NCI-H82 (cell line): ENCODE results near the gene NUP188.
A peak's percentile ranks its signal among the peaks of the same experiment; 100 is the strongest.
"Not testable (repeated sequence)": the region's sequence is repeated elsewhere in the genome, so short reads cannot be mapped to it uniquely, and the experiment has no call there.

Source experiments
- DNase-seq: peaks from one replicate; lab custom pipeline; 2025; lab: John Stamatoyannopoulos, UW

The NUP188 gene

DNA sequence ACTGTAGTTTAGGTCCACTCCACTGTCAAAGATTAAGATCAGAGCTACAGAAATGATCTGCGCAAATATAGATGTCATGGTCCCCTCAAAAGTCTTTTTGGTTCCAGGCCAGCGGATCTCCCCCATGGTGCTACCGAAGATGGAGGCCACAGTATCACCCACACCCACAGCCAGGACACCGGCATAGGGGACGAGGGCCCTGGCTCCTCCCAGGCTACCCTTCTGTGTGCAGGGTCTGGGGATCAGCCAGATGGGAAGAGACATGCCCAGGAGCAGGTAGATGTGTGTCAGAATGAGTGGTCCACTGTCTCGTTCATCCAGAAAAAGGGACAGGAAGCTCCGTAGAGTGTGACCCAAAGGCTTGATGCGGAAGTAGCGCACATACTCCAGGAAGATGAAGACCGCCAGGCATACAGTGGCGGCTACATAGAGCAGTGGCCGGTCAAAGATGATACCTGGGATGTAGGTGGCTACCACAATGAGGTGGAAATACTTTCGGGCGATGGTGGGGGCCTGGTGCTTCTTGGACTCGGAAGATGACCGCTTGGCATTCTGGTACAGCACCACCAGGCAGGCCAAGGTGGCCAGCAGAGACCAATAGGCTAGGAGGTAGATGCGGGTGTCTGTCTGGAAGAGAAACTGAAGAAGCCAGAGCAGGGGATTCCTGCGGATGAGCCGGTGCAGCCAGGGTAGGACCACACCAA, 1.5 kb upstream of the NUP188 start:
- DNase-seq: no peak

DNA sequence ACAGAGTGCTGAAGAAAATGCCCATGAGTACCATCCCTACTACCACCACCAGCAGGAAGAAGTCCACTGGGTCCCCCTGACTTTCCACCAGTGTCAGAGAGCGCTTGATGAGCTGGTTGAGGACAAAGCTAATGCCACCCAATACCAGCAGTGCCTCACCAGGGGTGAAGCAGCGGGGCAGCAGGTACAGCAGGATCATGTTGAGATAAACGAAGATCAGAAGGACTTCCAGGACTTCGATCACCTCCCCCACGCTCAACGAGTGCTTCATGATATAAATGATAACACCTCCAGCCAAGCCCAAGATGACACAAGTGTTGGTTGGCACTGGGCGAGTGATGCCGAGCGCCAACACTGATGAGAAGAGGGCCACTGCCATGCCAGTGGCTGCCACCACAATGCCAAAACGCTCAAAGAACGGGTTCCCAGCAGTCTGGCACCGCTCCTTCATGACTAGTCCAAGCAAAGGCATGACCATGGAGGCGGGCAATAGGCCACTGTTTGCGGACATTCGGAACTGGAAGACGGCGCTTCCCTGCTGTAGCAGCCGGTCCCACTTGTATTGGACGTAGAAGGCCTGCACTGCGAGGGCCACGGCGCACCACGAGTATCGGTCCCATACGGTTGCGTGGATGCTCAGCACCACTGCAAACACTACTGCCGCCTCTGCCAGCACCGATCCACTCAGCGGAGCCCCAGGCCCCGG, 775 bp upstream of the NUP188 start:
- no peak for DNase-seq

DNA sequence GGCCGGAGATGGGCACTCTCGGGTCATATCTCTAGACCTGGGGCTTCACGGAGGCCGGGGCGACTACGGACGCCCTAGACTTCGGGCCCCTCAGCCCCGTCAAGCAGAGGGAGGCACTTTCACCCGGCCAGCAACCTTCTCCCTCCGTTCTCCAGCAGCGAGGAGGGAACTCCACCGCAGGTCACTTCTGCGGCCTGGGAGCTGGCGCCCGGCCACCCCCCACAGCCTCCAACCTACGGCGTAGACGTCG, 297 bp upstream of the NUP188 start:
- DNase-seq: no peak

DNA sequence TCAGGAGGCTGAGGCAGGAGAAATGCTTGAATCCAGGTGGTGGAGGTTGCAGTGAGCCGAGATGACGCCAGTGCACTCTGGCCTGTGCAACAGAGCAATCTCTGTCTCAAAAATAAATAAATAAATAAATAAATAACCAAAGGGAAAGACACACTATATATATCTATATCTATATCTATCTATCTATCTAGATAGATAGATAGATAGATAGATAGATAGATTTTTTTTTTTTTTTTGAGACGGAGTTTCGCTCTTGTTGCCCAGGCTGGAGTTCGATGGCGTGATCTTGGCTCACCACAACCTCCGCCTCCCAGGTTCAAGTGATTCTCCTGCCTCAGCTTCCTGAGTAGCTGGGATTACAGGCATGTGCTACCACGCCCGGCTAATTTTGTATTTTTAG, 13.9 kb downstream of the NUP188 start:
- not testable (repeated sequence) for DNase-seq

DNA sequence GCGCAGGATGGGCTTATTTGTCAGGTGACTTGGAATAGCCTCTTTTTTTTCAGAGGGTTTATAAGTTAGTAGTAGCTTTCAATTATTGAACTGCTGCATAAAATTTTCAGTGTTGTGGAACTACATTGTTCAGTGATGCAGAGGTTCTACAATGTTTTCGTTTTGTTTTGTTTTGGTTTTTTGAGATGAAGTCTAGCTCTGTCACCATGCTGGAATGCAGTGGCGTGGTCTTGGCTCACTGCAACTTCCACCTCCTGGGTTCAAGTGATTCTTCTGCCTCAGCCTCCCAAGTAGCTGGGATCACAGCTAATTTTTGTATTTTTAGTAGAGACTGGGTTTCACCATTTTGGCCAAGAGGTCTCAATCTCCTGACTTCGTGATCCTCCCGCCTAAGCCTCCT, 22.0 kb downstream of the NUP188 start:
- no peak for DNase-seq

DNA sequence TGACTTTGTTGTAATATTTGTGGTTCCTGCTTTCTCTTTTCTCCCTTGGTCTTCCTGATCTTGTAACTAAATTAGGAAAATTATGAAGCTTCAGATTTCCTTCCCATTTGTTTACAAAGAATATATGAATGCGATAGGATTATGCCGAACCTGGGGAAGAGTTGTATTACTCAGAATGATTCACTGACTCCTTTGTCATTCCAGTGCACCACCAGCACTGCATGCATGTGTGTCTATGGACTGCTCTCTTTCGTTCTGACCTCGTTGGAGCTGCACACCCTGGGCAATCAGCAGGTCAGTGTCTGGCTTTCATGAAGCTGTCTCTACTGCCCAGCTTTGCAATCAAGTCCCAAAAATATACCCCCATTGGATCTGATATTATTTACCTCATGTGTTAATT, 25.5 kb downstream of the NUP188 start:
- no peak for DNase-seq

DNA sequence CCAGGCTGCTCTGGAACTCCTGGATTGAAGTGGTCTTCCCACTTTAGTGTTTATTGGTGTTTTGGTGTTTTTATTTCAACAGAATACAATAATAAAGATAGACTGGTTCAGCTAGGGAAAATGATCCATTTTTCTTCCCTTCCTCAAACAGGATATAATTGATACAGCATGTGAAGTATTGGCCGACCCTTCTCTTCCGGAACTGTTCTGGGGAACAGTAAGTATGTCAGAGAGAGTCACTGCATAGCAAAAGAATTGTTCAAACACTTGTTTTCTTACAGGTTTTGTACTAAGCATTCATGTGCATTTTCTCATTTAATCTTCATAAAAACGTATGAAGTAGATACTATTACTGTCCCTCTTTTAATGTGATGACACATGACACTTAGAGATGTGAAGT, 31.6 kb downstream of the NUP188 start:
- DNase-seq: no peak

DNA sequence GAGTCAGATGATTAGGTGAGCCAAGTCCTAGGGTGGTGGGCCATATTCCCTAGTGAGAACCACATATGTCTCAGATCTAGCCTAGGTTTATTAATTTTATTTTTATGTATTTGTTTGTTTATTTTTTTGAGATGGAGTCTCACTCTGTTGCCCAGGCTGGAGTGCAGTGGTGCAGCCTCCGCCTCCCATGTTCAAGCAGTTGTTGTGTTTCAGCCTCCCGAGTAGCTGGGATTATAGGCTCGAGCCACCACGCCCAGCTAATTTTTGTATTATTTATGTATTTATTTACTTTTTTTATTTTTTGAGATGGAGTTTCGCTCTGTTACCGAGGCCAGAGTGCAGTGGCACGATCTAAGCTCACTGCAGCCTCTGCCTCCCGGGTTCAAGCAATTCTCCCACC, 36.0 kb downstream of the NUP188 start:
- no peak for DNase-seq

DNA sequence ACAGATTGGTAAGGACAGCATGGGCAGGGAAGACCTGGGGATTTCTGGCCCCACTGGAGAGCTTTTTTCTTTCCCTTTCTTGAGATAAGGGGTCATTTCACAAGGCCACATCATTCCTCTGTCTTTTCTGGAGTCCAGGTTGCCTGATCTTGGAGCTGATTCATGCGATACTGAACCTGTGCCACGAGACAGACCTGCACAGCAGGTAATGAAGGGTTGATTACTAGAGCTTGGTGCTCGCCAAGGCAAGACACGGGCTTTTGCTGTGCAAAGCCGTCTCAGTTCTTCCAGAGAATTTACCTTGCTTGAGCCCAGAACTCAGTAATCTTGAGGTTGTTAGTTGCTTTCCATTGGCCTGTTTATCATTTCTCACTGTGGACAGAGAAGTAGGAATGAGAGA, 39.2 kb downstream of the NUP188 start:
- DNase-seq: no peak

DNA sequence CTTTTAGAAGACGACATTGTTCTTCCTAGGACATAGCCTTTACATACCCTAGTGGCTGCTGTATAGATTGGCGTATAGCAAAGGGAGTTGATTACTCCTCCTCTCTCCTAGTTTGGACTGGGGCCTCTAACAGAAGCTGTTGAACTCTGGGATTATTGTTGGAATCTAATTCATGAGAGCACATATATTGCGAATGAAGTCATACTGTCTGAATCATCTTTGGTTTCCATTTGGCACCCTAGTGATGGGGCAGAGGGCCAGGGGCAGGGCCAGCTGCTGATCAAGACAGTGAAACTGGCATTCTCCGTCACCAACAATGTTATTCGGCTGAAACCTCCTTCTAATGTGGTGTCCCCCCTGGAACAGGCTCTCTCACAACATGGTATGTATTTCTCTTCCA, 40.3 kb downstream of the NUP188 start:
- DNase-seq: no peak

DNA sequence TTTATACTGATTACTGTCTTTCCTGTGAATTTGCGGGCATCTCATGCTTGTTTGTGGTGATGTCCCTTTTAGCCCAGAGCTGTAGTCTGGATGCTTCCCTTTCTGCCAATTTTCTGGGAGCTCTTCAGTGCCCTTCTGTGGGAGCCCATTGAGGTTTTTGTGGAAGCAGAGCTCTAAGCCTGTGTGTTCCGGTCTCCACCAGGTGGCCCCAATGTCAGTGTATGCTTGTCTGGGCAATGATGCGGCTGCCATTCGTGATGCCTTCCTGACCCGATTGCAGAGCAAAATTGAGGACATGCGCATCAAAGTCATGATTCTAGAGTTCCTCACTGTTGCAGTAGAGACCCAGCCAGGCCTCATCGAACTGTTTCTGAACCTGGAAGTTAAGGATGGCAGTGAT, 45.5 kb downstream of the NUP188 start:
- peak; percentile 18 for DNase-seq

DNA sequence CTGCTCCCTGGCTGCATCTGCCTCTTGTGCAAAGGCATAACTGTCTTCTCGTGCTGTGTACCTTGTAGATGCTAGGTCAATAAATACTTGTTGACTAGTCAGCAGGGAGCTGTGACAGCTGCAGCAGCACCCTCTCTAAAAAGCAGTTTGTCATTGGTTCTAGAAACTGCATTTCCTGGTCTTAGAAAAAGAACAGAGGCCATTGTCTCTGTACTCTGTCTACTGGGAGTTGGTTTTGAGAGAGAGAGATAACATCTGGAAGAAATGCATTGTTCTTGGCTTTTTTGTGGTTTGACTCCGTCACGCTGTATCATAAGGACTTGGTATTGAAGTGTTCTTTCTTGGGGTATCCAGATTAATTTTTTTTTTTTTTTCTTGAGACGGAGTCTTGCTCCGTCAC, 48.3 kb downstream of the NUP188 start:
- no peak for DNase-seq

DNA sequence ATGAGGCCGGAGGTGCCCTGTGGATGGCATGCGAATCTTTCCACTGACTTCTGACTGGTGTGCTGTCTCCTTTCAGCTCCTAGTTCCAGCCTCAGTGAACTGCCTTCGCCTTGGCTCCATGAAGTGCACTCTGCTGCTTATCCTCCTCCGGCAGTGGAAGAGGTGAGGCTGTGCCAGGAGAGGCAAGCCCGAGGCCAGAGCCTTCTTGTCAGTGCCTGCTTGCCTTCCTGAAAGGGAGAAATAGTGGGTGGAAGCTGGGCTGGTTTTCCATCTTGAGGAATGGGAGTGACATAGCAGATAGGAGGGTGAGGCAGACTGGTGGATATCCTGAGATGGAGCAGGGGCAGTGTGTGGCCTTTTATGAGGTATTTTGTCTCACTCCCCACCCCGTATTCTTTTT, 51.0 kb downstream of the NUP188 start:
- DNase-seq: no peak

DNA sequence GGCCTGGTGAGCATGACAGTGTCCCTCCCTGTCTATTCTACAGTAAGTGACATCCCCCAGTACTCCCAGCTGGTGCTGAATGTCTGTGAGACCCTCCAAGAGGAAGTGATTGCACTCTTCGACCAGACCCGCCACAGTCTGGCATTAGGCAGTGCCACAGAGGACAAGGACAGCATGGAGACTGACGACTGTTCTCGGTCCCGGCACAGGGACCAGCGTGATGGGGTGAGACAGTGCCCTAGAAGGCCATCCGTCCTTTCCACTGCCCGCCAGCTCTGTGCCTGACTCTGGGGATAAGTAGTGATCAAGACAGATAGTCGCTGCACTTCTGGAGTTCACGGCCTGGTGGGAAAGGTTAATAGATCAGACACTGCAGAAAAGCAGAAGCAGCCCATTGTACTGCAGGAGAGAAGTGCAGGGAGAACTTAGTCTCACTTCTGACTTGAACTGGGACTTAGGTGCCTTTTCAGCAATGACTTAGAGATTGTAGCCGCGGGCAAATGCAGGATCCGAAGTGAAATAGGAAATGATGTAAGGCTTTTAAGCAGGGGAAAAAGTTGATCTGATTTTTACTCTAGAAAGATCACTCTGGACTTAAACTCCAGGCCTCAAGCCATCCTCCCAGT, 52.2 kb downstream of the NUP188 start:
- no peak for DNase-seq

DNA sequence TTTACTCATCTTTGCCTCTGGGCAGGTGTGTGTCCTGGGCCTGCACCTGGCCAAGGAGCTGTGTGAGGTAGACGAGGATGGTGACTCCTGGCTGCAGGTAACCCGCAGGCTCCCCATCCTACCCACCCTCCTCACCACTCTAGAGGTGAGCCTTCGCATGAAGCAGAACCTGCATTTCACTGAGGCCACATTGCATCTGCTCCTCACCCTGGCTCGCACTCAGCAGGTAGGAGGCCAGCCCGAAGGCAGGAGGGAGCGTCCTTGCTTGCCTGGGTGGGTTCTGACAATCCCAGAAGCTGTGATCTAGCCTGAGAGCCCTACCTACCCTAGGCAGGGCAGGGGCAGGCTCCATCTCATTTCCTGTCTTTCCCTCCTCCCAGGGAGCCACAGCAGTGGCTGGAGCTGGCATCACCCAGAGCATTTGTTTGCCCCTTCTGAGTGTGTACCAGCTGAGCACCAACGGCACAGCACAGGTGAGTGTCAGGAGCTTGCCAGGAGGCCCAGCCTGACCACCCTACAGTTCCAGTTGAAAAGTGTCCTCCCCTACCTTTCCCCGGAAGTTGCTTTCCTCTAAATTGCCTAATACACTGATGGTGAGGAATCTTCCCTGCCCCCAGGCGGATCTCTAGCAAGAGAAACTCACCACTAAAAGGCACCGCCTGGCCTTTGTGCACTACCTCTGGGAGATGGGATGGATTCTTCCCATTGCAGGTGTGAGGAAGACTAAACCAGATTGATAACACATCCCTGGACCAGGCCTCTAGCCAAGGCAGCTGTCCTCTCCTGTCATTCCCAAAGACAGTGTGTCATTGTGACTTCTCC, 54.2 kb downstream of the NUP188 start:
- no peak for DNase-seq

DNA sequence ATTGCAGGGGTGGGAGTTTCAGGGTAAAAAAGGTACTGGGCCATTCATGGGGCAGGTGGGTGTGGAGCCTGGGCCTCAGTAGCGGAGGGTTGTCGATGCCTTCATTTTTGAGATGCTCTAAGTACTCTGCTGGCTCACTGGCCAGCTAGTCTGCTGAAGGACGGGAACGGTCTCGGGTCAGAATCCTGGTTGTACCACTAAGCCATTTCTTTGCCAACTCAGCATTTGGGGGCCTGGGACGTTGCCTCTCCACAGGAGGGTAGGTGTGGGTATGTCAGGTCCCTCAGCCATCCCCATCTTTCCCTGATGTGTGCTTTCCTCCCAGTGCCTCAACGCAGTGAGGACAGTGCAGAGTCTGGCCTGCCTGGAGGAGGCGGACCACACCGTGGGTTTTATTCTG, 55.5 kb downstream of the NUP188 start:
- no peak for DNase-seq

DNA sequence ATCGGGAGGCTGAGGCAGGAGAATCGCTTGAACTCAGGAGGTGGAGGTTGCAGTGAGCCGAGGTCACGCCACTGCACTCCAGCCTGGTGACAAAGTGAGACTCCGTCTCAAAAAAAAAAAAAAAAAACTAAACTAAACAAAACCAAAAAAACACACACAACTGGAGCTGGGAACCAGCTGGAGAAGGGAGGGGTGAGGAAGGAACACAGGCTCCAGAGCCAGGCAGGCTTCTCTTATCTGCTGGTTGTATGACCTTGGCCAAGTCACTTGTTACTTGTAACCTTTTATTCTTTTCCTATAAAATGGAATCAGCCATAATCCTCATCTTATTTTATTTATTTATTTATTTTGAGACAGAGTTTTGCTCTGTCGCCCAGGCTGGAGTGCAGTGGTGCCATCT, 56.7 kb downstream of the NUP188 start:
- not testable (repeated sequence) for DNase-seq

DNA sequence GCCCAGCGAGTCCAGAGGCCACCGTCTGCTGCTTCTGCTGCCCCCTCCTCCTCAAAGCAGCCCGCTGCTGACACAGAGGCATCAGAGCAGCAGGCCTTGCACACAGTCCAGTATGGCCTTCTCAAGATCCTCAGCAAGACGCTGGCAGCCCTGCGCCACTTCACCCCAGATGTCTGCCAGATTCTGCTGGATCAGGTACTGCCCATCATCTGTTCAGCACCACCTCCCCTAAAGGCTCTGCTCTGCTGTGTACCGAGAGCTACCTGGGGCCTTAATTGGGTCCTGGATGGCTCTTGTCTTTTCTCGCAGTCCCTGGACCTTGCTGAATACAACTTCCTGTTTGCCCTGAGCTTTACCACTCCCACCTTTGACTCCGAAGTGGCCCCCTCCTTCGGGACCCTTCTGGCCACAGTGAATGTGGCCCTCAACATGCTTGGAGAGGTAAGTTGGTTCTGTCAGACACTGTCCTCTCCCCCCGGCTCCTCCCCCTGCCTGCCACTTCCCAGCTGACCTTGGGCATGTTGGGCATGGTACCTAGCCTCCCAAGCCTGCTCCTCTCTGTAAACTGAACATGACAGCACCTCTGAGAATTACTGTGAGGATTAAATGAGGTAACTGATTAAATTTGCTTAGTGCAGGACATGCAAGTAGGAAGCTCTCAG, 58.0 kb downstream of the NUP188 start:
- no peak for DNase-seq

DNA sequence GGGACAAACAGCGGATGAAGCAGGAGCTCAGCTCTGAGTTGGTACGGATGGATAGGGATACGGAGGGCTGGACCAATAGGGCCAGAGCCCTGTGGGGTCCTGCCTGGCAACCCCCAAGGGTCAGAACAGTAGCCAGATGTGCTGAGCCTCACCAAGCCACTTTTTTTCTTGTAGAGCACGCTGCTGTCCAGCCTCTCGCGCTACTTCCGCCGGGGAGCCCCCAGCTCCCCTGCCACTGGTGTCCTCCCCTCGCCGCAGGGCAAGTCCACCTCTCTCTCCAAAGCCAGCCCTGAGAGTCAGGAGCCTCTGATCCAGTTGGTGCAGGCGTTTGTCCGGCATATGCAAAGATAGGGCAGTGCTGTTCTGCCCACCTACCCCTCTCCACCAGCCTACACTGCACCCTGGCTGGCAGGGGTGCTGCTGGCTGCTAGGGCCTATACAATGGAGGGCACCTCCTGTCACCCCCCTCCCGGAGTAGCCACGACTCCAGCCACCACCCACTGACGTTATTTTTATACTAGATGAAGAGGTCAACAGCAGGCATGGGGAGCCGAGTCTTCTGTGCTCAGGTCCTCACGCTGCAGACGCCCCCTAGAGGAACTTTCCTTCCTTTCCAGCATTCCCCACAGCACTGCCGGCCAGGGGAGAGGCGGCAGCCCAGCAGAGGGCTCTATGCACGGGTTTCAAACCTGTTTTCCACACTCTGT, 59.0 kb downstream of the NUP188 start:
- peak; percentile 82 for DNase-seq

DNA sequence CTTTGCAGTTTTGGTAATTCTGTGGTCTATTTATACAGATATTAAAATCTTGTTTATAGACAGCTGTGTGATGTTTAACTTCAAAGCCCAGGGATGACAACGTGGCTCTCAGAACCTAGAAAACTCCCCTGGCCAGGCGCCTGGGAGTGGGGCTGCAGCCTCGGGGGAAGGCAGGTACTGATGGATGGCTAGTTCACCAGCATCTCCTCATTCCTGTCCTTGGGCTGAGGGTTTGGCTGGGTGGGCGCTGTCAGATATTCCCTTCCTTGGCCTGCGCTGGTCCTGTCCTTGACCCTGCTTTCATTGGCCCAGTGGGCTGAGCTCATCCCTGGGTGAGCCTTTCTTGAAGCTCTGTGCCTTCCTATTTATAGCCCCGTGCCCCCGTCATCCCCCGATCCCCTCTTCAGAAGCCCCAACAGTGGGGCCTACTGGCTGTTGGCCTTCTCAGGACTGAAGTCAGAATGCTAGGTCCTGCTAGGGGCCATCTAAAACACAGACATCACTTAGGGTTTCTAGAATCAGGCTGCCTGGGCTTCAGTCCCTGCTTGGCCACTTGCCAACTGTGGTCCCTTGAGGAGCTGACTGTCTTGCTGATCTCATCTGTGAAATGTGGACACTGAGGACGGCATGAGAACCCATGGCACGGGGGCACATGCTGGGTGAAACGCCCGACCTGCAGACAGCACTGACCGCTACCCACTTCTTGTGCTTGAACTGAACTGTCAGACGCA, 59.7 kb downstream of the NUP188 start:
- no peak for DNase-seq
